Stimulated activated naive CD8-positive, alpha-beta T cell treated with anti-CD3 and anti-CD28 coated beads, Interleukin-15, amount 100 ng/mL, for 72 hours (primary cell): ENCODE results near the gene GTF3C5.
"Not testable (repeated sequence)": the region's sequence is repeated elsewhere in the genome, so short reads cannot be mapped to it uniquely, and the experiment has no call there.

Source experiments
- ATAC-seq: fragments of 150-1000 bp; cut with Tn5 transposase; 2 replicates; pipeline ENCODE4 v1.10.0; 2021; ENCODE audit warnings: mild to moderate bottlenecking, moderate library complexity
- DNase-seq, 2 donors: peaks; one replicate each; pipeline ENCODE4 v3.0.0; 2021 to 2022
- H3K27ac Mint-ChIP-seq, 2 donors: one replicate each; pipeline ENCODE4 v1.8.0; 2022; ENCODE audit warnings: mild to moderate bottlenecking in 2 of 2, mixed read lengths in 2 of 2, moderate library complexity in 2 of 2
- H3K27me3 Mint-ChIP-seq: one replicate; pipeline ENCODE4 v1.8.0; 2022; ENCODE audit warnings: mixed read lengths
- H3K4me1 Mint-ChIP-seq: one replicate; pipeline ENCODE4 v1.8.0; 2022; ENCODE audit warnings: mild to moderate bottlenecking, mixed read lengths
- H3K4me3 Mint-ChIP-seq, 2 donors: one replicate each; pipeline ENCODE4 v1.8.0; 2022; ENCODE audit warnings: mild to moderate bottlenecking in 2 of 2, mixed read lengths in 2 of 2, moderate library complexity in 1 of 2
- H3K9me3 Mint-ChIP-seq, 2 donors: one replicate each; pipeline ENCODE4 v1.8.0; 2022; ENCODE audit warnings: mixed read lengths in 2 of 2

Gene GTF3C5

GRCh38 chr9:133051281-133051900, 20.6 kb downstream of the GTF3C5 start:
- Mint-ChIP-seq H3K4me3 (no peak overlapping the region), H3K27ac (no peak overlapping the region), H3K27me3 (no peaks in the 10 kb centered on the region), H3K9me3 (no peaks in the 10 kb centered on the region), H3K4me1 (peaks cover 13% of the 10 kb centered on the region)
- ATAC-seq, result no peak
- DNase-seq, result no peak

DNA sequence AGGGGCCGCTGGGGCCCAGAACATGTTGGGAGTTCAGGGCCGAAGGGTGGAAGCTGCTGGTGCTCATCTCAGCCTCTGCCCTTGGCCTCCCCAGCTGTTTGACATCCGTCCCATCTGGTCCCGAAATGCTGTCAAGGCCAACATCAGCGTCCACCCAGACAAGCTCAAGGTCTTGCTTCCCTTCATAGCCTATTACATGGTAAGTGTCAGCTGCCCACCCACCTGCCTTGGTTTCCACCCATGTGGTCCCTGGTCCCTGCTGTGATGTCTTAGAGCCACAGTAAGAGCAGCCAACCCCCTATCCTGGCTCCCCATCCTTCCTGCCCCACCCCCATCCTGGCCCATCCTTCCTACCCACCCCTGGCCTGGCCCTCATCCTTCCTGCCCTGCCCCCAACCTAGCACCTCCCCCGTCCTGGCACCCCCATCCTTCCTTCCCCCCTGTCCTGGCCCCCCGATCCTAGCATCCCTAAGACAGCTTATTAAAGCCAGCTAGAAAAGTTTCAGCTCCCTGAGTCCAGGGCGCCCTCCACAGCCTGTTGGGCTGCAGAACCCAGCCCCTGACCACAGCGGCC, 21.3 kb downstream of the GTF3C5 start:
- Mint-ChIP-seq H3K27ac (peak overlapping the region in 1 of 2 donors; percentile 72), H3K27me3 (no peaks in the 10 kb centered on the region), H3K9me3 (no peaks in the 10 kb centered on the region), H3K4me3 (no peak overlapping the region), H3K4me1 (peaks cover 20% of the 10 kb centered on the region)
- ATAC-seq (no peak), DNase-seq (no peak)

- H3K4me3 Mint-ChIP-seq, result no peak overlapping the region
- no peak for ATAC-seq
Observed at GRCh38 chr9:133054194-133054890, 23.5 kb downstream of the GTF3C5 start.

GRCh38 chr9:133054966-133055365, 24.2 kb downstream of the GTF3C5 start:
- Mint-ChIP-seq H3K4me3 (no peak overlapping the region), H3K4me1 (peaks cover 49% of the 10 kb centered on the region), H3K9me3 (no peaks in the 10 kb centered on the region), H3K27me3 (no peaks in the 10 kb centered on the region), H3K27ac (no peak overlapping the region)
- ATAC-seq, result no peak
- DNase-seq, result no peak

More at GRCh38 chr9:133054194-133054890, 23.5 kb downstream of the GTF3C5 start:
- peaks cover 43% of the 10 kb centered on the region for H3K4me1 Mint-ChIP-seq
- no peak overlapping the region for H3K27ac Mint-ChIP-seq
- H3K27me3 Mint-ChIP-seq, result no peaks in the 10 kb centered on the region
- H3K9me3 Mint-ChIP-seq, result no peaks in the 10 kb centered on the region
- DNase-seq, result no peak

DNA sequence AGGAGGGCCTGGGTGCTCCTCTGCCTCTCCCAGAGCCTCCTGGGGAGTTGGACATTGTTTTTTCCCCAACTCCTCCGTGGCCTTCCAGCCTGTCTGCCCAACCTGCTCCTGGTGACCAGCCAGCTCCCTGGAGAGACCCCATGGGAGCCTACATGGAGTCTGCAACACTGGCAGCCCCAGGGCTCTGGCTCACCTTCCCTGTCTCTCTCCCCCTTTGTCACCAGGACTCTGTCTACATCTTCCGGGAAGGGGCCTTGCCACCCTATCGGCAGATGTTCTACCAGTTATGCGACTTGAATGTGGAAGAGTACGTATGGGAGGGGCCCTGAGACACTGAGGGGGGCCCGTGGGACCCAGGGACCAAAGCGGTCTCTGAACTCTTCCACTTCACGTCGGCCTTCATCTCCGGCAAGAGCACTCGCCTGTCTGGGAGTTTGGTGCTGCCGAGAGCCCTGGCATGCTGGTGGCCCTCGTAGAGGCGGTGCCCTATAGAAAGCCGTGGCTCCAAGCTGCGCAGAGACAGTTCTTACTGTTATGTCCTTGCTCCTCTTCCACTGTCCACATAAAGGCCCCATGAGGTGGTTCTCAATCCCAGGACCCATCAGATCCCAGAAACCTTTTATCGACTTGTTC, 25.1 kb downstream of the GTF3C5 start:
- peaks cover 58% of the 10 kb centered on the region for H3K4me1 Mint-ChIP-seq
- no peak overlapping the region for H3K27ac Mint-ChIP-seq
- H3K4me3 Mint-ChIP-seq, result no peak overlapping the region
- no peaks in the 10 kb centered on the region for H3K9me3 Mint-ChIP-seq
- DNase-seq (no peak), ATAC-seq (no peak)
- H3K27me3 Mint-ChIP-seq, result no peaks in the 10 kb centered on the region

DNA sequence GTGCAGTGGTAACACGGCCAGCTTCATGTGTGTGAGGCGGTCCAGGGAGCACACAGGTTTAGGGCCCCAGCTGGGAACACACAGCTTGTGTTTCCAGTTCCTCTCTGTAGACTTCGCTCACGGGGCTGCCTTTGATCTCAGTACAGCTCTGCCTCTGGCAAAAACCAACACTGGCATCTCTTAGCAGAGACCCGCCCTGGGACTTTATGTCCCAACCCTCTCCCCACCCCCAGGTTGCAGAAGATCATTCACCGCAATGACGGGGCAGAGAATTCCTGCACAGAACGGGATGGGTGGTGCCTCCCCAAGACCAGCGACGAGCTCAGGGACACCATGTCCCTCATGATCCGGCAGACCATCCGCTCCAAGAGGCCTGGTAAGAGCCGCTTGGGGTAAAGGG, 25.7 kb downstream of the GTF3C5 start:
- Mint-ChIP-seq H3K27me3 (no peaks in the 10 kb centered on the region), H3K4me3 (no peak overlapping the region), H3K27ac (peak overlapping the region in 1 of 2 donors; percentile 42), H3K4me1 (peaks cover 65% of the 10 kb centered on the region), H3K9me3 (no peaks in the 10 kb centered on the region)
- DNase-seq (no peak), ATAC-seq (no peak)

DNA sequence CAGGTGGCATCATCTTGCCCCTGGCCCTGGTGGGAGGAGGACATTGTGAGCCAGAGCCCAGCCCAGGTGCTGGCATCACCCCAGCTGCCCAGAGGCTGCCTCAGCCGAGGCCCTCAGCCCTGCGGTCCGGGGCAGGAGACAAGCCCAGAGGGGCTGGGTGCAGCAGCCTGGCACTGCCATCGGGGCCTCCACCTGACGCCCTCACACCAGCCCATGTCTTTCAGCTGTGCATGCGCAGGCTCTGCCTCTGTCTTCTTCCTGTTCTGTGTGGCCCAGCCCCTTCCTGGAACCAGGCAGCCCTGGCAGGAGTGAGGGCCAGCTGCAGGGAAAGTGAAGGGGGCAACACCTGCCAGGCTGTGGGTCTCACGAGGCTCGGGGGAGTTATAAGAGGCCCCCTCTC, 26.2 kb downstream of the GTF3C5 start:
- H3K4me1 Mint-ChIP-seq, result peaks cover 65% of the 10 kb centered on the region
- ATAC-seq (peak; percentile 59), DNase-seq (no peak)
- no peaks in the 10 kb centered on the region for H3K27me3 Mint-ChIP-seq
- H3K4me3 Mint-ChIP-seq, result no peak overlapping the region
- peak overlapping the region; percentile 25 to 42 for H3K27ac Mint-ChIP-seq
- H3K9me3 Mint-ChIP-seq, result no peaks in the 10 kb centered on the region

DNA sequence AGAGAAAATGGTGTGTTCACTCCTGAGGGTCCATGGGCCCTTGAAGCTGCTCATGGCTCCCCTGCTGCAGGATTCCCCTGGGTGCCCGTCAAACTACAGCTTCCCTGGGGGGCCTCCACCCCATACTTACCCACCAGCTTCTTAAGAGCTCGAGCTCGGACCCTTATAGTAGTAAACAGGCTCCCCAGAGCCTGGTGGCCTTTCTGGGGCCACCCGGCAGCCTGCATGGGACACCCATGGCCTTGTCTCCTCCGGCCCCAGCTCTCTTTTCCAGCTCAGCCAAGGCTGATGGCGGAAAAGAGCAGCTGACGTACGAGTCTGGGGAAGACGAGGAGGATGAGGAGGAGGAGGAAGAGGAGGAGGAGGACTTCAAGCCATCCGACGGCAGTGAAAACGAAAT, 26.8 kb downstream of the GTF3C5 start:
- H3K27ac Mint-ChIP-seq, result peak overlapping the region; percentile 76 to 81
- no peak for DNase-seq
- H3K27me3 Mint-ChIP-seq, result no peaks in the 10 kb centered on the region
- no peak overlapping the region for H3K4me3 Mint-ChIP-seq
- no peak for ATAC-seq
- no peaks in the 10 kb centered on the region for H3K9me3 Mint-ChIP-seq
- H3K4me1 Mint-ChIP-seq, result peaks cover 65% of the 10 kb centered on the region

GRCh38 chr9:133058071-133058470, 27.3 kb downstream of the GTF3C5 start:
- ATAC-seq, result no peak

DNA sequence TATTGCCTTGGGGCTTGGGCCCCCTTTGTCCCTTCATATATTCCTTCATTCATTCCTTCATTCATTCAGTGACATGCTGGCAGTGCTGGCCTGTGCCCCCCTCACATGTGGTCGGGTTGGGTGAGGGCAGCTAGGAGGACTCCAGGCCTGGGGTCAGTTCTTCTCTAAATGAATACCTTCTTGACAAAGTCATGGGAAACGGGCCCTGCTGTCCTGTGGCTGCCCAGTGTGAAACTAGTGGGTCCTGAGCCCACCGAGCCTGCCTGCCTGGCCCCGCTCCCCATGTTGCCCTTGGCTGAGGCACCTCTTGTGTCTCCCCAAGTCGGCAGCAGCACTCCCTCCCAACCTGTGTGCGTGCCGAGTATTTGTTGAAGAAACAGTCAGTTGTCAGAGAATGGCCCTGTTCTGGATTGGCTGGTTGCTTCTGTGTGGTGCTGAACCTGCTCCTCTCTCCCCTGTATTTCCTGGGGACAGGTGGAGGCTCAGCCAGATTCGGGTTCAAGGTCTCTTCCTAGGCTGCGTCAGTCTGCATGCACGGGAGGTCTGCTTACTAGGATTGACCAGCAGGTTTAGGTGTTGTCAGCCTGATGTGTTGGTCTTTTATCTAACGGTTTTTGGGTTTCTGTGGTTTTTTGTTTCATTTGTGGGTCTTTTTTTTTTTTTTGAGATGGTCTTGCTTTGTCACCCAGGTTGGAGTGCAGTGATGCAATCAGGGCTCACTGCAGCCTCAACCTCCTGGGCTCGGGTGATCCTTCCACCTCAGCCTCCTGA, 27.9 kb downstream of the GTF3C5 start:
- Mint-ChIP-seq H3K27me3 (no peaks in the 10 kb centered on the region), H3K4me1 (peaks cover 65% of the 10 kb centered on the region), H3K4me3 (peak overlapping the region; percentile 62 to 78), H3K9me3 (no peaks in the 10 kb centered on the region), H3K27ac (peak overlapping the region; percentile 88 to 97)
- DNase-seq (peak; percentile 38 to 63), ATAC-seq (peak; percentile 65)

More at GRCh38 chr9:133058071-133058470, 27.3 kb downstream of the GTF3C5 start:
- no peak for DNase-seq
- Mint-ChIP-seq H3K27me3 (no peaks in the 10 kb centered on the region), H3K4me1 (peaks cover 65% of the 10 kb centered on the region), H3K27ac (peak overlapping the region; percentile 76 to 97), H3K9me3 (no peaks in the 10 kb centered on the region), H3K4me3 (no peak overlapping the region)

GRCh38 chr9:133059623-133060022, 28.8 kb downstream of the GTF3C5 start:
- Mint-ChIP-seq H3K27me3 (no peaks in the 10 kb centered on the region), H3K27ac (peak overlapping the region; percentile 88 to 97), H3K9me3 (no peaks in the 10 kb centered on the region), H3K4me1 (peaks cover 65% of the 10 kb centered on the region), H3K4me3 (peak overlapping the region; percentile 62 to 78)
- ATAC-seq, result no peak
- DNase-seq, result no peak

DNA sequence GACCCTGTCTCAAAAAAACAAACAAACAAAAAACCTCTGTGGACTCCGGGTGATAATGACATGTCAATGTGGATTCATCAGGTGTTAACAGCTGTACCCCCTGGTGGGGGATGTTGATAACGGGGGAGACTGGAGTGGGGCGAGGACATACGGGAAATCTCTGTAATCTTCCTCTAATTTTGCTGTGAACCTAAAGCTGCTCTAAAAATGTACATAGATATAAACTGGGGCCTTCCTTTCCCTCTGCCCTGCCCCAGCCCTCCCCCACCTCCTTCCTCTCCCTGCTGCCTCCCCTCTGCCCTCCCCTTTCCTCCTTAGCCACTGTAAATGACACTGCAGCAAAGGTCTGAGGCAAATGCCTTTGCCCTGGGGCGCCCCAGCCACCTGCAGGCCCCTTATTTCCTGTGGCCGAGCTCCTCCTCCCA, 29.6 kb downstream of the GTF3C5 start:
- H3K4me3 Mint-ChIP-seq, result peak overlapping the region in 1 of 2 donors; percentile 78
- peak overlapping the region; percentile 67 to 97 for H3K27ac Mint-ChIP-seq
- peaks cover 62% of the 10 kb centered on the region for H3K4me1 Mint-ChIP-seq
- ATAC-seq (peak; percentile 32), DNase-seq (no peak)
- no peaks in the 10 kb centered on the region for H3K9me3 Mint-ChIP-seq
- no peaks in the 10 kb centered on the region for H3K27me3 Mint-ChIP-seq

- not testable (repeated sequence) for ATAC-seq, H3K27me3 Mint-ChIP-seq, H3K9me3 Mint-ChIP-seq, DNase-seq
- peak overlapping the region; percentile 12 to 63 for H3K4me3 Mint-ChIP-seq
- peaks cover 54% of the 10 kb centered on the region for H3K4me1 Mint-ChIP-seq
- H3K27ac Mint-ChIP-seq, result peak overlapping the region in 1 of 2 donors; percentile 12
Observed at GRCh38 chr9:133061019-133061763, 30.4 kb downstream of the GTF3C5 start.

DNA sequence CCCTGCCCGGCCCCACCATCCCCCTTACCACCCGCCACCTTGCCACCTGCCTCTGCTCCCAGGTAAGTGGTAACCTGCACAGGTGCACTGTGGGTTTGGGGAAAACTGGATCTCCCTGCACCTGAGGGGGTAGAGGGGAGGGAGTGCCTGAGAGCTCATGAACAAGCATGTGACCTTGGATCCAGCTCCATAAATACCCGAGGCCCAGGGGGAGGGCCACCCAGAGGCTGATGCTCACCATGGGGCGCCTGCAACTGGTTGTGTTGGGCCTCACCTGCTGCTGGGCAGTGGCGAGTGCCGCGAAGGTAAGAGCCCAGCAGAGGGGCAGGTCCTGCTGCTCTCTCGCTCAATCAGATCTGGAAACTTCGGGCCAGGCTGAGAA, 31.0 kb downstream of the GTF3C5 start, which contains the start of gene CEL:
TSS of gene CEL (plus strand) at position 218 of the 382 bp plus-strand sequence. CDS start at position 240, 22 bp downstream.
- peak within 1 kb of the TSS in 1 of 2 donors; percentile 12 for H3K27ac Mint-ChIP-seq
- not testable (repeated sequence) for ATAC-seq, H3K9me3 Mint-ChIP-seq, DNase-seq, H3K27me3 Mint-ChIP-seq
- peaks cover 48% of the 10 kb centered on the region for H3K4me1 Mint-ChIP-seq
- H3K4me3 Mint-ChIP-seq, result peak within 1 kb of the TSS; percentile 12 to 63
